PC-3 (cell line): ENCODE measurements around the gene GABBR2. TPM values are rescaled to one million over a fixed set of nuclear protein-coding genes. Genes with fewer than 3 reads are reported as not detected.

Experiments
- ATAC-seq: fragments of 200-7000 bp; cut with Tn5 transposase; 2 replicates; pipeline ENCODE4 v1.9.1; 2020; ENCODE audit warnings: mild to moderate bottlenecking, moderate library complexity
- BruUV-seq: library from RNA; stranded (reverse); fragments of 400-500 nt; replicated peaks from 2 replicates; lab custom pipeline; 2021; lab: Mats Ljungman, UMichigan
- CTCF ChIA-PET: fragments of 300-600 bp; sonication (Branson Sonifier 250); formaldehyde crosslinking; loops from one replicate; lab custom pipeline; 2022; ENCODE audit warnings: antibody characterized with exemption; lab: Charles Lee
- POLR2A ChIA-PET: fragments of 300-600 bp; sonication (Branson Sonifier 250); formaldehyde crosslinking; loops from one replicate; lab custom pipeline; 2022; ENCODE audit warnings: antibody characterized with exemption; ENCODE audit not compliant: unreplicated experiment; lab: Charles Lee
- DNase-seq: peaks from one replicate; pipeline ENCODE4 v3.0.0-alpha.2; 2015
- H2AFZ ChIP-seq: fragments of 300-600 bp; sonication (generic); 2 replicates; pipeline ENCODE4 v1.6.0; 2016; ENCODE audit warnings: antibody characterized with exemption, low read length
- H3F3A ChIP-seq: fragments of 300-600 bp; sonication (generic); one replicate; pipeline ENCODE4 v1.6.0; 2017; ENCODE audit warnings: antibody characterized with exemption, low read length, control low read depth, mild to moderate bottlenecking; ENCODE audit not compliant: unreplicated experiment
- H3K27ac ChIP-seq: fragments of 300-600 bp; sonication (generic); 2 replicates; pipeline ENCODE4 v1.5.1; 2016; ENCODE audit warnings: mild to moderate bottlenecking, low read length
- H3K27me3 ChIP-seq: fragments of 300-600 bp; sonication (generic); 2 replicates; pipeline ENCODE4 v1.6.1; 2016; ENCODE audit warnings: low read length, mixed read lengths
- H3K36me3 ChIP-seq: fragments of 300-600 bp; sonication (generic); 2 replicates; pipeline ENCODE4 v1.6.1; 2016; ENCODE audit warnings: low read depth, mixed run types, low read length, mixed read lengths
- H3K4me1 ChIP-seq: fragments of 300-600 bp; sonication (generic); 2 replicates; pipeline ENCODE4 v1.5.1; 2016; ENCODE audit warnings: low read length; ENCODE audit not compliant: insufficient read depth
- H3K4me2 ChIP-seq: fragments of 300-600 bp; sonication (generic); 2 replicates; pipeline ENCODE4 v1.6.0; 2016; ENCODE audit warnings: low read length
- H3K4me3 ChIP-seq: fragments of 300-600 bp; sonication (generic); 2 replicates; pipeline ENCODE4 v1.5.1; 2016; ENCODE audit warnings: mild to moderate bottlenecking, low read length, mixed read lengths
- H3K79me2 ChIP-seq: fragments of 300-600 bp; sonication (generic); 2 replicates; pipeline ENCODE4 v1.6.1; 2017; ENCODE audit warnings: low read length, mixed read lengths
- H3K9ac ChIP-seq: fragments of 300-600 bp; sonication (generic); 2 replicates; pipeline ENCODE4 v1.6.0; 2016; ENCODE audit warnings: mild to moderate bottlenecking, low read length
- H3K9me2 ChIP-seq: fragments of 300-600 bp; sonication (generic); replicated peaks from 2 replicates; pipeline ENCODE4 v1.6.1; 2016; ENCODE audit warnings: mixed run types, low read length, mixed read lengths
- H3K9me3 ChIP-seq: fragments of 300-600 bp; sonication (generic); 2 replicates; pipeline ENCODE4 v1.6.1; 2016; ENCODE audit warnings: low read length, mixed read lengths
- H4K20me1 ChIP-seq: fragments of 300-600 bp; sonication (generic); 2 replicates; pipeline ENCODE4 v1.6.1; 2016; ENCODE audit warnings: low read length, mixed read lengths
- EZH2 ChIP-seq: fragments of 300-600 bp; sonication (generic); IDR thresholded peaks from one replicate; pipeline ENCODE4 v1.6.1; 2017; ENCODE audit warnings: antibody characterized with exemption, mild to moderate bottlenecking, low read length; ENCODE audit not compliant: unreplicated experiment
- EZH2phosphoT487 ChIP-seq: fragments of 300-600 bp; sonication (generic); IDR thresholded peaks from 2 replicates; pipeline ENCODE4 v1.6.1; 2018; ENCODE audit warnings: mild to moderate bottlenecking, antibody characterized with exemption, low read length, borderline replicate concordance
- intact Hi-C: fragments of 100-400 bp; cut with micrococcal nuclease; formaldehyde crosslinking; loops from 2 replicates; pipeline ENCODE4 v1.9.0; 2023
- total RNA-seq: library from RNA; depleted of rRNA; stranded (reverse); fragments of >200 nt; gene quantifications from 2 replicates; pipeline ENCODE4 v1.2.3, GENCODE V29; 2014
- TF ChIP-seq, protein P1 (sequence below): fragments of 300-600 bp; sonication (generic); conservative IDR thresholded peaks from 2 replicates; pipeline ENCODE4 v1.5.1; 2017; ENCODE audit warnings: antibody characterized with exemption, low read depth, mild to moderate bottlenecking, low read length

Gene GABBR2
- total RNA-seq, 1 experiment from 2014 or later = 0.44 TPM

DNA sequence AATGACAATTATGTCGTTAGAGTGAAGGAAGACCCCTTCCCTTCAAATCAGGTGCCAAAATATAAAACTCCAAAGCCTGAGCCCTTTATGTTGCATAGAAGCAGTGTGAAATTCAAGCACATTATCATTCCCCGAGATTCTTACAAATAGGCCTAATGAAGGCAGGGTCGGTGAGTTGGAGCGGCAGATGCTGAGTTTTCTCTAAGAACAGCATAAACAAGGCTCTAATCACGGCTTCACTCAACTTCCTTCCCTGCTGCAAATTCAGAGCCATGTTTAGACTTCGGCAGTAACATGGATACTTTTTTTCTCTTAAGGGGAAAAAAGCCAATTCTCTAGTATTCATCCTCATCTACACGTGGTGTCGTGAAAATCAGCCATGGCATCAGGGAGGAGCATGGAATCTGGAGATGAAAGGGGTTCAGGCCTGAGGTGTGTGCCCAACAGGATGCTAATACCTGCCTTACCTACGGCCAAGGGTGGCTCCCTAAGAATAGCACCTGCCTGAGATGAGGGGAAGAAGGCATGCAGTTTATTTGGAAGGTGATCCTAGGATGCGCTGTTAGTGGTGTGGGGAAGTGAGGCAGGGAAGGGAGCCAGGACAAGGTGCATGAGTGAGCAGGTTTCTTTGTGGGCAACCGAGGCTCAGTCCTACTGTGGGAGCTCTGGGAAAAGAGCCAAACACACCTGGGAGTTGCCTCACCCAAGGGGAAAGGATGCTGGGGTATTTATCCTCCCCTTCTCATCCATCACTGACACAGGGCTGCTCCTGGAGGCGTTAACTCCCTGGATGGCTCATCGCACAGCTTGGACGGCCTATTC, 306.5 kb downstream of the GABBR2 start:
- Histone ChIP-seq H3K27me3 (0 out of 2 replicates have a peak, but pooled peaks cover 4% of the 10 kb centered on the region), H3K9ac (no peak overlapping the region), H3K4me3 (no peak overlapping the region), H3K9me3 (no peaks in the 10 kb centered on the region), H3K27ac (no peak overlapping the region), H3K9me2 (no peaks in the 10 kb centered on the region), H3F3A (no peaks in the 10 kb centered on the region), H3K79me2 (no peaks in the 10 kb centered on the region), H3K36me3 (no peaks in the 10 kb centered on the region), H2AFZ (no peak overlapping the region), H3K4me1 (no peaks in the 10 kb centered on the region), H3K4me2 (no peak overlapping the region), H4K20me1 (no peaks in the 10 kb centered on the region)
- ATAC-seq (no peak), DNase-seq (no peak)
- intact Hi-C loops = no loop called here
- ChIA-PET POLR2A (no interaction called here), CTCF (no interaction called here)
- TF ChIP-seq, protein P1, sequence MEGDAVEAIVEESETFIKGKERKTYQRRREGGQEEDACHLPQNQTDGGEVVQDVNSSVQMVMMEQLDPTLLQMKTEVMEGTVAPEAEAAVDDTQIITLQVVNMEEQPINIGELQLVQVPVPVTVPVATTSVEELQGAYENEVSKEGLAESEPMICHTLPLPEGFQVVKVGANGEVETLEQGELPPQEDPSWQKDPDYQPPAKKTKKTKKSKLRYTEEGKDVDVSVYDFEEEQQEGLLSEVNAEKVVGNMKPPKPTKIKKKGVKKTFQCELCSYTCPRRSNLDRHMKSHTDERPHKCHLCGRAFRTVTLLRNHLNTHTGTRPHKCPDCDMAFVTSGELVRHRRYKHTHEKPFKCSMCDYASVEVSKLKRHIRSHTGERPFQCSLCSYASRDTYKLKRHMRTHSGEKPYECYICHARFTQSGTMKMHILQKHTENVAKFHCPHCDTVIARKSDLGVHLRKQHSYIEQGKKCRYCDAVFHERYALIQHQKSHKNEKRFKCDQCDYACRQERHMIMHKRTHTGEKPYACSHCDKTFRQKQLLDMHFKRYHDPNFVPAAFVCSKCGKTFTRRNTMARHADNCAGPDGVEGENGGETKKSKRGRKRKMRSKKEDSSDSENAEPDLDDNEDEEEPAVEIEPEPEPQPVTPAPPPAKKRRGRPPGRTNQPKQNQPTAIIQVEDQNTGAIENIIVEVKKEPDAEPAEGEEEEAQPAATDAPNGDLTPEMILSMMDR = no peak
- no peak for TF ChIP-seq EZH2phosphoT487
- no peak for TF ChIP-seq EZH2
- BruUV-seq = no TSS peak

DNA sequence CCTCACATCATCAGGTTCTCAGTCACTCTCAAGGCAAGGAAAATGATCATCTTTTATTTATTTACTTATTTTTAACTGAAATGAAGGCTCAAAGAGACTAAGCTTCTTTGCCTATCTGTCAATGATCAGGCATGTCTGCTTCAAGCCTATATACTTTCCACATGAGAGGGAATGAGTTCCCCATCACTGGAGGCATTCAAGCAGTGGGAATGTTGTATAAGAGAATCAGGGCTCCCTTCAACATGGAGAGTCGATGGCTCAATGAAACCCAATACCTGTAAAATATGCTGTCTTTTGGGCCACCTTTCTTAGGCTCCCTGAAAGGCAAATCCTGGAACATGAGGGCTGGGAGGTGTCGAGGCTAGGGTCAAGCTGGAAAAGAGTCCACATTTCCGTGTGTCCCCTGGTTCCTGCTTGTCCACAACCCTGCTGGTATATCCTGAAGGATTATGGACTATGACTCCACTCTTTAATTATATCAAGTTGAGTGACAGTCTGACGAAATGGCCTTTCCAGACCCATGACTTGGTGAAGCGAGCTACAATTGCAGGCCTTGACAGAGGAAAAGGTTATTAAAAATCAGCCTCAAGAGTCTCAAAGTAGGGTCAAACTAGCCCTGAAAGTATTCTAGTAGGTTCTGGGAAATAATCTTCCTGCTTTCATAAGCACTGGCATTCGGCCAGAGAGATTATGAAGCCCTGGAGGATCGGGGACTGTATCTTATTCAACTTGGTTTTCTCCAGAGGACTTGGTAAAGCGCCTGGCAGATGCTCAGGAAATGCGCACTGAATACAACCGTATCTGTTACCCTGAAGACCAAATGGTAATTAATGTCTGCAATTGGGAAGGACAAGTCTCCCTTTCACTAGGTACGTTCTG, 307.4 kb downstream of the GABBR2 start:
- Histone ChIP-seq H3K79me2 (no peaks in the 10 kb centered on the region), H3F3A (no peaks in the 10 kb centered on the region), H3K9me3 (no peaks in the 10 kb centered on the region), H2AFZ (no peak overlapping the region), H3K27me3 (0 out of 2 replicates have a peak, but pooled peaks cover 4% of the 10 kb centered on the region), H3K9ac (no peak overlapping the region), H3K4me2 (no peak overlapping the region), H3K27ac (no peak overlapping the region), H4K20me1 (no peaks in the 10 kb centered on the region), H3K9me2 (no peaks in the 10 kb centered on the region), H3K4me1 (no peaks in the 10 kb centered on the region), H3K4me3 (no peak overlapping the region), H3K36me3 (no peaks in the 10 kb centered on the region)
- no TSS peak for BruUV-seq
- TF ChIP-seq EZH2 (no peak), EZH2phosphoT487 (no peak)
- TF ChIP-seq, protein P1 = no peak
- intact Hi-C loops = no loop called here
- ChIA-PET CTCF (no interaction called here), POLR2A (no interaction called here)
- no peak for ATAC-seq
- DNase-seq = no peak
